ENCODE measurements around the gene FOXS1. TPM values are rescaled to one million over a fixed set of nuclear protein-coding genes. Genes with fewer than 3 reads are reported as not detected.

The FOXS1 gene
- total RNA-seq, 2 experiments from 2014 or later = not detected

DNA sequence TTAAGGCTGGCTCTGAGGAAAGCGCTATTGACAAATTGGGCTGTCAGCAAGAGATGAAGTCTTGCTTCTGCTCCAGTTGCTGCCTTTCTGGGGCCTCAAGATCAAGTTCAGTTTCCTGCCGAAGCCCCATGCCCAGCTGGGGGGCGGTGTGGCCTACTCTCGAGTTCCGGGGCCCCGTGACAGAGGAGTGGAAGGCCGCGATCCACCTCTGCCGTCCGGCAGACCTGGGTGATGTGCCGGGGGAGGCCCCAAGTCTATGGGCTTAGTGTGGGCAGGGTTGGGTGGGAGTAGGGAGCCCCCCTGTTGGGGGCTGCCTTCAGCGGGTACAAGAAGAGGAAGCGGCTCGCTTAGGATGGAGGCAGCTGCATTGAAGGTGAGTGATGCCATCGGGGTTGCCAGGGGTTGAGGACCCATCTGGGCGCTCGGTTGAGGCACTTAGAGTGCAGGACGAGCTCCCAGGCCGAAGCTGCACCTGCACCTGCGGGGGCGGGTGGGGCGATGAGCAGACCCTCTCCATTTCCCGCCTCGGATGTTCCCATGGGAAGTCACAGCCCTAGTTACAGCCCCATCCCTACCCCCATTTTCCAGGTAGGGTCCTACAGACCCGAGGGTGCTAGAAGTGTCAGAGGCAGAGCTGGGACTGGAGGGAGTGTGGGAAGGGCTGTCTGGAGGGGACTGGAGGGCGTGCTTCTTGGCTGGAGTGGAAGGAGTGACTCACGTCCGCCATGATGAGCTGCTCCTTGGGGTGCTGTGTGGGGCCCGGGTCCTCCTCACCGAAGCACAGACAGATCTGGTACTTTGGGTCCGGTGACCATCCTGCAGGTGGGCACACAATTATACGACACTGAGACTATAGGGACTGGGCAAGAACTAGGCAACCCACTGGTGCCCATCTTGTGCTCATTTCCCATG lies 2.9 kb upstream of the FOXS1 start:
- no peak overlapping the region for H3K4me3 Mint-ChIP-seq
- no peaks in the 10 kb centered on the region for H3K9me3 Mint-ChIP-seq (ENCODE audit: low read depth)
- no peaks in the 10 kb centered on the region for H3K4me1 Mint-ChIP-seq
- no peaks in the 10 kb centered on the region for H3K36me3 Mint-ChIP-seq (ENCODE audit: low read depth)
- no peak for DNase-seq
- CTCF ChIA-PET = interaction anchor here (1.0 to 2.9 kb wide), 7 partner anchors 8 to 104 kb away, joined by 3 to 25 read pairs (median 13); partner anchors contain the start of gene PDRG1
- POLR2A ChIA-PET = no interaction called here
- no peak for ATAC-seq
- no peak overlapping the region for H3K27ac Mint-ChIP-seq
- intact Hi-C loops (cut with DNase I, micrococcal nuclease) = no loop called here
- H3K27me3 Mint-ChIP-seq = peaks cover 13% of the 10 kb centered on the region

DNA sequence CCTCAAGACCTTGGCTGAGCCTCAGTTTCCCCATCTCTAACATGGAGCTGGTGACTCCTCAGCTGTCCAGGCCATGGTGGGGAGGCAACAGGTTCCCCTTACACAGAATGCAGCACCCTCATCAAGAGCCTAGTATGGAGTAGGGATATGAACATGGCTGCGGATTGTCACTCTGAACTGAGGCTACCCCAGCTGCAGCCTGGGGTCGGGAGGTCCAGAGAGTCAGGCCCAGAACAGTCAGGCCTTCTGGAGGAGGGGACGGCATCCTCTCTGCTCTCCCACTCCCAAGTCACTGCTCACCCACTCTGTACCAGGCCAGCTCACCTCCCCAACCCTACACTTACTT lies 1.4 kb upstream of the FOXS1 start:
- POLR2A ChIA-PET = no interaction called here
- no peaks in the 10 kb centered on the region for H3K9me3 Mint-ChIP-seq (ENCODE audit: low read depth)
- H3K4me3 Mint-ChIP-seq = no peak overlapping the region
- H3K36me3 Mint-ChIP-seq (ENCODE audit: low read depth) = no peaks in the 10 kb centered on the region
- H3K27me3 Mint-ChIP-seq = peaks cover 13% of the 10 kb centered on the region
- no peak overlapping the region for H3K27ac Mint-ChIP-seq
- CTCF ChIA-PET = interaction anchor here (0.6 to 2.9 kb wide), 20 partner anchors 9 to 277 kb away, joined by 3 to 25 read pairs (median 4); partner anchors contain the start of gene PDRG1
- ATAC-seq (no peak), DNase-seq (no peak)
- H3K4me1 Mint-ChIP-seq = no peaks in the 10 kb centered on the region
- intact Hi-C loops (cut with DNase I, micrococcal nuclease) = loop anchor here (1.0 to 2.0 kb wide), 2 partner anchors 24 kb away; no protein-coding TSS in a partner anchor

DNA sequence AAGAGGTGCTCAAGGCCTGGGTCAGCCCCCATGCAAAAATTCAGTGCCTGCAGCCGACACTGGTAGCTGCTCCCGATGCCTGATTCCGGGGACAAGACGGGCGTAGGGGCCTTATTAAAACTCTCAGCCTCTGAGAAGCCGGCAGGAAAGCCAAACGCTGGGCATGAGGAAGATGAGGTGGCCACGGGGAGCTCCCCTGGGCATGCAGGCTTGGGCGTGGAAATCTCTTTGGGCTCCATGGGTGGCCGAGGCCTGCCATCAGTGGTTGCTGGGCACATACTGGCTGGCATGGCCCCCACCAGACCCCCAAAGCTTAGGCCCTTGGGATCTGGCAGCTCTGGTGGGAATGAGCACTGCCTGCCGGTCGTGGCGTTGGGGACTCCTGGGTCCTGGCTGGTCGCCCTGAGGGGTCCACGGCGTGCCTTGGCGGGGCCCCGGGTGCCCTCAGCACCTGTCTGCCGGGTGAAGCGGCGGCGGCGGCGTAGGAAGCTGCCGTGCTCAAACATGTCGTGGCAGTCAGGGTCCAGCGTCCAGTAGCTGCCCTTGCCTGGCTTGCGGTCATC lies 586 bp downstream of the FOXS1 start:
- ChIA-PET CTCF (interaction anchor here (0.5 to 1.6 kb wide), 2 partner anchors 27 to 136 kb away, joined by 3 to 5 read pairs; no protein-coding TSS in a partner anchor), POLR2A (no interaction called here)
- no peak for DNase-seq
- Mint-ChIP-seq H3K27me3 (peaks cover 6% of the 10 kb centered on the region), H3K9me3 (ENCODE audit: low read depth) (no peaks in the 10 kb centered on the region), H3K36me3 (ENCODE audit: low read depth) (no peaks in the 10 kb centered on the region), H3K4me3 (no peak overlapping the region), H3K27ac (no peak overlapping the region), H3K4me1 (no peaks in the 10 kb centered on the region)
- intact Hi-C loops (cut with DNase I, micrococcal nuclease) = no loop called here
- no peak for ATAC-seq

DNA sequence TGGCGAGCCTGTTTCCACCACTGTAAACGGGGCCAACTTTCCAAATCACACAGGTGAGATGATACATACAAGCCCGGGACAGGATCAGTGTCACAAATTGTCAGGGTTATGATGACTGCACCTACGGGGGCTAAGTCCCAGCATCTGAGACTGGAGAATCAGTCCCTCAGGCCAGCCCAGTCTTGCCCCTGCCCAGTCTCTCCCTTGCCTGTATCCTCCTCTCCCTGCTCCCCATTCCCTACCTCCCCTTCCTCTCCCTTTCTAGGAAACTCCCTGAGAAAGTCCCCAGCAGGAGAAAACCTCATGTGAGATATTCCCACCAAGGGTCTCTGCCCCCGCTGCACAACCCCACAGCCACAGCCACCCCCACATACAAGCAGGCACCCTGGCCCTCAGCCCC lies 1.5 kb downstream of the FOXS1 start:
- peaks cover 2% of the 10 kb centered on the region for H3K27me3 Mint-ChIP-seq
- POLR2A ChIA-PET = no interaction called here

DNA sequence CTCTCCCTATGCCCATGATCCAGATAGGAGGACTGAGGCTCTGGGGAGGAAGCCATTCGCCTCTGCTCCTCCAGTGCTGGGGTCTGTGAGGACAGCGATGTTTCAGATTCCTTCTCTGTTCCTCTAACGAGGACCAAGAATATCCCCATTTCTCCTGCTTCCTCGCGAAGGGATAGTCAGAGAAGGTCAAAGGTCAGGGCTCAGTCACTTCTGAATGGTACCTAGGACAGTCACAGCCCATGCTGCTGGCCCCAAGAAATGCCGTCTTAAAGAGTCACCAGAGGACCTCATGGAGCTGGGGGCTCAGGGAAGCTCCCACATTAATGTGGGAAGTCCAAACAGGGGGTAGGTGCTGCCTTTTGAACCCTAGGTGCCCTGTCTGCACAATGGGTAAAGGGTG lies 2.1 kb downstream of the FOXS1 start:
- no peak for DNase-seq
- intact Hi-C loops (cut with DNase I, micrococcal nuclease) = no loop called here
- ChIA-PET POLR2A (no interaction called here), CTCF (interaction anchor here (0.8 kb wide), 1 partner anchor 247 kb away, joined by 3 read pairs; no protein-coding TSS in a partner anchor)
- Mint-ChIP-seq H3K27ac (no peak overlapping the region), H3K9me3 (ENCODE audit: low read depth) (no peaks in the 10 kb centered on the region), H3K4me1 (no peaks in the 10 kb centered on the region), H3K27me3 (no peaks in the 10 kb centered on the region), H3K36me3 (ENCODE audit: low read depth) (no peaks in the 10 kb centered on the region), H3K4me3 (no peak overlapping the region)
- no peak for ATAC-seq

More for the DNA sequence above, 1.5 kb downstream of the FOXS1 start:
- no peaks in the 10 kb centered on the region for H3K9me3 Mint-ChIP-seq (ENCODE audit: low read depth)
- DNase-seq (no peak), ATAC-seq (no peak)
- no peak overlapping the region for H3K27ac Mint-ChIP-seq
- no peak overlapping the region for H3K4me3 Mint-ChIP-seq
- CTCF ChIA-PET = interaction anchor here (0.8 kb wide), 1 partner anchor 246 kb away, joined by 3 read pairs; no protein-coding TSS in a partner anchor
- H3K36me3 Mint-ChIP-seq (ENCODE audit: low read depth) = no peaks in the 10 kb centered on the region
- H3K4me1 Mint-ChIP-seq = no peaks in the 10 kb centered on the region
- intact Hi-C loops (cut with DNase I, micrococcal nuclease) = no loop called here

DNA sequence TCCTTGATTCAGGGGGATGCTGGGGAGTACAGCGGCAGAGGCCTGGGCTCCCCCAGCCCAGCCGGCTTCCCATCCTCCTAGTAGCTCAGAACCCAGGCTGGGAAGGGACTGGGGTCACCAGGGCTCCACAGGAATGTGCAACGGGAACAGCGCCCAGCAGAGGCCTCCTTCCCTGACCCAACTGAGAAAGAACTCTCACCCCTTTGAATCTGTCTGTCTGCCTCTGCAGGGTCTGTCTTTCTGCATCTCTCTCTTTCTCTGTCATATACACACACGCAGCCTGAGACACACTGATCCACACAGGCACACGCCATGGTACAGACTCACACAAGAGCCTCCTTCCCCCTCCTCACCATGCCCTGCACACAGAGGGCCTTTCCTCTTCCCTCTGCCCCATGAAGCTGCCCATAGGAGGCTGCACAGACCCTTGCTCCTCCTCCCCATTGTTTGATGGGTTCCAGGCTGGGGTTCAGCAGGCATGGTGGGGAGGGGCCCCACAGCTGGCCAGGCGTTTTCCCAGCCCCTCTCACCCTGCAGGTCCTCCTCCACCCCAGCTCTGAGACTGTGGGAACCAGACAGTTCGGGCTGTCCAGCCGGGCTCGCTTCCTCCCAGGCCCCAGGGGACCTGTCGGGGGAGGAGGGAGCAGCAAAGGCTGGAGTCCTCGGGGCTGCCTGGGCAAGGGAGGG lies 2.8 kb downstream of the FOXS1 start:
- Mint-ChIP-seq H3K4me3 (no peak overlapping the region), H3K27ac (no peak overlapping the region), H3K36me3 (ENCODE audit: low read depth) (no peaks in the 10 kb centered on the region), H3K9me3 (ENCODE audit: low read depth) (no peaks in the 10 kb centered on the region), H3K4me1 (no peaks in the 10 kb centered on the region), H3K27me3 (no peaks in the 10 kb centered on the region)
- intact Hi-C loops (cut with DNase I, micrococcal nuclease) = no loop called here
- DNase-seq (no peak), ATAC-seq (no peak)
- CTCF ChIA-PET = no interaction called here
- POLR2A ChIA-PET = interaction anchor here (0.5 kb wide), 1 partner anchor 267 kb away, joined by 3 read pairs; no protein-coding TSS in a partner anchor

DNA sequence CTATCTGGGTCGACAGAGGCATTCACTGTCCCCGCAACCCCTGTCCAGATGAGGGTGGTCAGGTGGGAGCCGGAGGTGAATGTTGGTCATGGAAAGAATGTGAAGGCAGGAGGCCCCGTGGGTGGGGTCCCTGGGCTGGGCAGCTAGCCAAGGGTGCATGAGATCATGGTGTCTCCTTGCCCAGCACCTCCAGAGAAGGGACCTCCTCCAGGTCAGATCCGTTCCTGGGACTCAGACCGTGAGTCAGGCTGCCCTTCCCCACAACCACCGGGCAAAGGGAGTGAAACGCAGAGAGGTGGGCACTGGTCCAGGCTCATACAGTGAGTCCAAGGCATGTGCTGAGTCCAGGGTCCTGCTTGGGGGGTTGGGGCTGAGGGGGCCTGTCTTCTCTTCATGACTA lies 3.5 kb downstream of the FOXS1 start:
- Mint-ChIP-seq H3K9me3 (ENCODE audit: low read depth) (no peaks in the 10 kb centered on the region), H3K27me3 (no peaks in the 10 kb centered on the region), H3K4me3 (no peak overlapping the region), H3K36me3 (ENCODE audit: low read depth) (no peaks in the 10 kb centered on the region), H3K27ac (no peak overlapping the region), H3K4me1 (no peaks in the 10 kb centered on the region)
- ATAC-seq = no peak
- ChIA-PET POLR2A (no interaction called here), CTCF (no interaction called here)
- intact Hi-C loops (cut with DNase I, micrococcal nuclease) = no loop called here
- no peak for DNase-seq

DNA sequence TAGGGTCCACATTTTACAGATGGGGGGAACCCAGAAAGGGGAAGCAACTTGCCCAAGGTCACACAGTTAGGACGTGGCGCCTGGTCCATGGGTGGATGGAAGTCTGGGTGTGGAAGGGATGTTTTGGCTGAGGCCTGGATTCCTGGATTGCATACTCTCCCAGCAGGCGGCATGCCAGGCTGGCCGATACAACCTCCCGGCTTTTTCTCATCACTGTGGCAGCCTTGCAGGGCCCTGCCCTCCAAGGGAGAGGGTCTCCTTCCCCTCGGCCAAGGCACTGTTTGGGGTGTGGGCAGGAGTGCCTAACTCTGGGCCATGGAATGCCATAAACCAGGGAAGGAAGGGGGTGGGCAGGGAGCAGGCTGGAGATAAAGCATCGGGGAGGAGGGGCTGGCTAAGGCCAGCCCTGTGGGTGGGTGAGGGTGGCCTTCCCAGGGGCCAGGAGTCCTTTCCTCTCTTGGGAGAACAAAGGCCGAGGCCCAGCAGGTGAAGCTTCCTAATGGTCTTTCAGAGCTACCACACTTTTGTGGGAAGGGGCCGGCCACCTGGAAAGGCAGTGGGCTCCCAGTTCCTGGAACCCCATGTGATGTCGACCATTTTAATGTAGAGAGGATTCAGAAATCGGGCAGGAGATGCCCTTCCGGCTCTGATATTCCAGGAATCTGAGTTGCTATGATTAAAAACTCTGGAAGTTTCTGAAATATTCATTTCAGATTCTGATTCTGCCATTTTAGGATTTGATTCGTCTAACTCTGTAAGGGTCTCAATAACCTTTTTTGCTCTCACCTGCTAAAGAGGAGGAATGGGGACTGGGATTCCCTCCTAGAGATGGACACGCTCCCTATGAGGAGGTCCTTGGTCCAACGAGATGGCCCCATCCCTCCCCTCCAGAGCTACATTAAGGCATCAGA lies 4.2 kb downstream of the FOXS1 start:
- no peak for DNase-seq
- Mint-ChIP-seq H3K9me3 (ENCODE audit: low read depth) (no peaks in the 10 kb centered on the region), H3K36me3 (ENCODE audit: low read depth) (no peaks in the 10 kb centered on the region), H3K27me3 (no peaks in the 10 kb centered on the region), H3K27ac (no peak overlapping the region), H3K4me1 (peaks cover 2% of the 10 kb centered on the region), H3K4me3 (no peak overlapping the region)
- ATAC-seq = no peak
- intact Hi-C loops (cut with DNase I, micrococcal nuclease) = no loop called here
- ChIA-PET POLR2A (no interaction called here), CTCF (no interaction called here)

DNA sequence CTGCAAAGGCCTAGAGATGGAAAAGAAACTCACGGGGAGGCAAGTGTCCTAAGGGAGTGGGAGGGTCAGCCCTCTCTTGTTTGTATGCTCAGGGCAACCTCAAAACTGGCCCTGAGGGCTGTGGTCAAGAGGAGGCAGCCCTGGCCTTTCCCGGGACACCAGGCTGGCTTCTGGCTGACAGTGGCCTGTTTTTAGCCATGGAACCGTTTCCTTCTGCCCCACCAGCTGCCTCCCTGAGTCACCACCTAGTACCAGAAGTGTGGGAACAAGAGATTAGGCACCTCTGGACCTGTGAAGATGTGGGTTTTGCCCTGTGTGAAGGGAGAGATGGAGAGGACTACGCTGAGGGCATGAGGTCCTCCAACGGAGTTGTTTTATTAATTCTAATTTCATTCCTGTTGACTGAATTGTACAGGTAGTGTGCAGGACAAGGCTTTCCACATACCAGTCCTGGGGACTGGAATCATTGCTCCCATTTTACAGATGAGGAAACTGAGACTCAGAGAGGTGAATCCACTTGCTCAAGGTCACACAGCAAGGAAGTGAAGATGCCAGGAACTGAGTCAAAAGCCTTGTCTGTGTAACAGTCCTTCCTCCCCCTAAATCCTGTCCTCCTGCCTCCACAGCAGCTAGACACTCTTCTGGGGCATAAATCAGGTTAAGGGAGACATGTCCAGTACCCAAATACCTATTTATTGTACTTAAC lies 5.5 kb downstream of the FOXS1 start:
- ATAC-seq (no peak), DNase-seq (no peak)
- no peak overlapping the region for H3K27ac Mint-ChIP-seq
- intact Hi-C loops (cut with DNase I, micrococcal nuclease) = no loop called here
- H3K9me3 Mint-ChIP-seq (ENCODE audit: low read depth) = no peaks in the 10 kb centered on the region
- H3K4me3 Mint-ChIP-seq = no peak overlapping the region
- CTCF ChIA-PET = interaction anchor here (0.5 to 0.6 kb wide), 2 partner anchors 35 to 227 kb away, joined by 3 read pairs; no protein-coding TSS in a partner anchor
- no peaks in the 10 kb centered on the region for H3K36me3 Mint-ChIP-seq (ENCODE audit: low read depth)
- POLR2A ChIA-PET = no interaction called here
- no peaks in the 10 kb centered on the region for H3K27me3 Mint-ChIP-seq
- peaks cover 5% of the 10 kb centered on the region for H3K4me1 Mint-ChIP-seq

DNA sequence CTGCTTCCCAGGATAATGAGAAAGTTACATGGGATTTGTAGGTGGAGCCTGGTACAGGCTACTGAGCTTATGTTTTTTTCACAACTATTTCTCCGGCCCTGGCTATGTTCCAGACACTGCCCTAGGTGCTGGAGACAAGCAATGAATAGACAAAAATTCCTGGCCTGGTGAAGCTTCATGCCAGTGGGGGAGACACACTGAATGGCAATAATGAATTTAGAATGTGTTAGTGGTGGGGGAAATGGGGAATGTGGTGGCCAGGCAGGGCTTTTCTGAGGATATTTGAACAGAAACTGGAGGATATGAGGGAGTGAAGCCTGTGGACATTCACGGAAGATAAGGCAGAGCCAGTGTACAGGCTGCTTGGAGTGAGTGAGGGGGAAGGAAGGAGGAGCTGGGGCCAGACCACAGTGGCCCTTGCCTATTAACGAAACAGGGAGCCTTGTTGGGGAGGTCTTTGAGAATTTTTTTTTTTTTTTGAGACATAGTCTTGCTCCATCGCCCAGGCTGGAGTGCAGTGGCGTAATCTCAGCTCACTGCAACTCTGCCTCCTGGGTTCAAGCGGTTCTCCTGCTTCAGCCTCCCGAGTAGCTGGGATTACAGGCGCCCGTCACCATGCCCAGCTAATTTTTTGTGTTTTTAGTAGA lies 6.6 kb downstream of the FOXS1 start:
- no peak overlapping the region for H3K27ac Mint-ChIP-seq
- H3K36me3 Mint-ChIP-seq (ENCODE audit: low read depth) = no peaks in the 10 kb centered on the region
- H3K4me1 Mint-ChIP-seq = peaks cover 5% of the 10 kb centered on the region
- ATAC-seq (no peak), DNase-seq (no peak)
- POLR2A ChIA-PET = no interaction called here
- intact Hi-C loops (cut with DNase I, micrococcal nuclease) = no loop called here
- CTCF ChIA-PET = interaction anchor here (0.6 to 1.4 kb wide), 6 partner anchors 11 to 929 kb away, joined by 3 to 8 read pairs (median 3); no protein-coding TSS in a partner anchor
- H3K9me3 Mint-ChIP-seq (ENCODE audit: low read depth) = no peaks in the 10 kb centered on the region
- H3K4me3 Mint-ChIP-seq = no peak overlapping the region
- H3K27me3 Mint-ChIP-seq = no peaks in the 10 kb centered on the region
